Measurements from ENCODE around the gene MORC3. TPM values are rescaled to one million over a fixed set of nuclear protein-coding genes. Genes with fewer than 3 reads are reported as not detected.

The MORC3 gene
- total RNA-seq, 4 donors from 2014 or later: 39.3 to 64.3 (median 40.5) TPM

DNA sequence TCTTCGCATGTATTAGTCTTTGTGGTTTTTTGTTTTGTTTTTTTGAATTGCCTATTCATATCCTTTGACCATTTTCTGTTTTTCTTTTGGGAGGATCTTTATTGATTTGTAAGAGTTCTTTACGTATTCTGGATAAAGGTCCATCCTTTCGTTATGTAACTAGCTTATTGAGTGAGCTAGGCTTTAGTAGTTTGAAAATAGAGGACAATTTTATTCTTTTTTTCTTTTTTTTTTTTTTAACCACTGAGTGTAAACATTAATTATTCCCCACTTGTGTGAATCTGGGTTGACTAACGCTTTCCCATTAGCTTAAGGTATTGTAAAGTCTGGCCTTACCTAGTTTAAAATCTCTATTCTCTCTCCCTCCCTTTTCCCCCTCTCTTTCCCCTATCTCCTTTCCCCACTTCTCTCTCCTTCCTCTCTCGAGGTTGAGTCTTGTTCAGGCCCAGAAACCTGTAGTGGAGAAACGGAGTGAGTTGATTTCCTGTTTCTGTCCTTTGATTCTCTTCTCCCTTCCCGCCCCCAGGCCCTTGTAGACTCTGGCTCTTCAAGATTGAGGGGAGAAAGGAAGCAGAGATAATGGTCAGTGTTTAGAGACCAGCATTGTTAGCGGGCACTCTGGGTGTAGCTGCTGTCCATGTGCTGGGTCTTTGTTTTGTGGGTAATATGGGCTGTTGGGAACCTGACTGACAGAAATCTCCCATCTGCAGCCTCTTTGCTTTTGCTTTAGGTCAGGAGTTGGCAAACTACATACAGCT lies 1.5 kb downstream of the MORC3 start:
- no peak for DNase-seq (ENCODE audit: low spot score in 2 of 2)
- 4 to 6% methylated on average over 8 of the region's 8 CpGs for WGBS, 2 donors
- H3K27ac ChIP-seq: peak overlapping the region; percentile 93 to 98 (median 96)
- TF ChIP-seq, protein P1, sequence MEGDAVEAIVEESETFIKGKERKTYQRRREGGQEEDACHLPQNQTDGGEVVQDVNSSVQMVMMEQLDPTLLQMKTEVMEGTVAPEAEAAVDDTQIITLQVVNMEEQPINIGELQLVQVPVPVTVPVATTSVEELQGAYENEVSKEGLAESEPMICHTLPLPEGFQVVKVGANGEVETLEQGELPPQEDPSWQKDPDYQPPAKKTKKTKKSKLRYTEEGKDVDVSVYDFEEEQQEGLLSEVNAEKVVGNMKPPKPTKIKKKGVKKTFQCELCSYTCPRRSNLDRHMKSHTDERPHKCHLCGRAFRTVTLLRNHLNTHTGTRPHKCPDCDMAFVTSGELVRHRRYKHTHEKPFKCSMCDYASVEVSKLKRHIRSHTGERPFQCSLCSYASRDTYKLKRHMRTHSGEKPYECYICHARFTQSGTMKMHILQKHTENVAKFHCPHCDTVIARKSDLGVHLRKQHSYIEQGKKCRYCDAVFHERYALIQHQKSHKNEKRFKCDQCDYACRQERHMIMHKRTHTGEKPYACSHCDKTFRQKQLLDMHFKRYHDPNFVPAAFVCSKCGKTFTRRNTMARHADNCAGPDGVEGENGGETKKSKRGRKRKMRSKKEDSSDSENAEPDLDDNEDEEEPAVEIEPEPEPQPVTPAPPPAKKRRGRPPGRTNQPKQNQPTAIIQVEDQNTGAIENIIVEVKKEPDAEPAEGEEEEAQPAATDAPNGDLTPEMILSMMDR (IDR thresholded peaks at IDR 0.05): no peak
- TF ChIP-seq POLR2A (IDR thresholded peaks at IDR 0.05) (no peak), EP300 (IDR thresholded peaks at IDR 0.05) (no peak)
- no peaks in the 10 kb centered on the region for H3K27me3 ChIP-seq
- peak overlapping the region; percentile 72 to 91 (median 79) for H3K4me3 ChIP-seq
- peaks cover 0 to 45% (median 16%) of the 10 kb centered on the region in 4 donors for H3K4me1 ChIP-seq
- no peaks in the 10 kb centered on the region for H3K9me3 ChIP-seq
- peaks cover 0 to 18% (median 0%) of the 10 kb centered on the region in 3 donors for H3K36me3 ChIP-seq

DNA sequence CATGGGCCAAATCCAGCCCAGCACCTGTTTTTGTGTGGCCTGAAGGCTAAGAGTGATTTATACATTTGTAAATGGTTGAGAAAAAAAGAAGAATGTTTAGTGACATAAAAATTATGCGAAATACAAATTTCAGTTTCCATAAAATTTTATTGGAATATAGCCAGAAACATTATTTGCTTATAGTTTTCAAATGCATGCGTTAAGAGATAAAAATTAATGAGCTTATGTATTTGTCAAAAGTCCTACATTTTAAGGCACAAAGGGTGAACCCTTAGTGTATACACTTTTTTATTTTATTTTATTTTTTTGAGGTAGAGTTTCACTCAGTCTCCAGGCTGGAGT lies 2.1 kb downstream of the MORC3 start:
- Histone ChIP-seq H3K4me1 (peaks cover 0 to 45% (median 16%) of the 10 kb centered on the region in 4 donors), H3K4me3 (peak overlapping the region in 3 of 4 donors; percentile 72 to 91 (median 75)), H3K9me3 (no peaks in the 10 kb centered on the region), H3K27ac (peak overlapping the region in 3 of 4 donors; percentile 95 to 98 (median 97)), H3K36me3 (peaks cover 0 to 18% (median 0%) of the 10 kb centered on the region in 3 donors), H3K27me3 (no peaks in the 10 kb centered on the region)
- whole genome bisulfite sequencing, 2 donors: 64 to 69% methylated on average over 2 of the region's 2 CpGs
- DNase-seq (ENCODE audit: low spot score in 2 of 2): no peak
- TF ChIP-seq POLR2A (IDR thresholded peaks at IDR 0.05) (no peak), EP300 (IDR thresholded peaks at IDR 0.05) (no peak)
- TF ChIP-seq, protein P1 (IDR thresholded peaks at IDR 0.05): no peak

DNA sequence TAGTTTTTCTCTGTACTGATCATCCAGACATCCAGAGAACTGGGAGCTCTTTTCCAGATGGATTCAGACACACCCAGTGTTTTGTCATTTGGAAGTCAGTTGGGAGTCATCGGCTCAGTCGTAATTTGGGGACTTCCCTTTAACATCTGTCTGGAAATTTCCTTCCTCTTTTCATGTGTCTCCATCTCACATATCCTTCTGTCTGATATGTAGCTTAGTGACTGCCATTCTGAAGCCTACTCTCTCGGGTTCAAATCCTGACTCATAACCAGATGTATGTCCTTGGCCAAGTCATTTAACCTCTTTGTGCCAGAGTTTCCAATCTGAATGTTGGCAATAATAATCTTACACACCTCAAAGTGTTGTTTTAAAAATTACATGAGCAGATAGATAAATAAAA lies 3.0 kb downstream of the MORC3 start:
- no peak for TF ChIP-seq EP300 (IDR thresholded peaks at IDR 0.05)
- no peak for TF ChIP-seq POLR2A (IDR thresholded peaks at IDR 0.05)
- TF ChIP-seq, protein P1 (IDR thresholded peaks at IDR 0.05): no peak
- Histone ChIP-seq H3K4me3 (no peak overlapping the region), H3K36me3 (peaks cover 0 to 18% (median 0%) of the 10 kb centered on the region in 3 donors), H3K27ac (peak overlapping the region in 3 of 4 donors; percentile 95 to 98 (median 97)), H3K4me1 (peaks cover 0 to 54% (median 22%) of the 10 kb centered on the region in 4 donors), H3K9me3 (no peaks in the 10 kb centered on the region), H3K27me3 (no peaks in the 10 kb centered on the region)
- 19 to 26% methylated on average over 3 of the region's 3 CpGs for WGBS, 2 donors
- DNase-seq (ENCODE audit: low spot score in 2 of 2): no peak

DNA sequence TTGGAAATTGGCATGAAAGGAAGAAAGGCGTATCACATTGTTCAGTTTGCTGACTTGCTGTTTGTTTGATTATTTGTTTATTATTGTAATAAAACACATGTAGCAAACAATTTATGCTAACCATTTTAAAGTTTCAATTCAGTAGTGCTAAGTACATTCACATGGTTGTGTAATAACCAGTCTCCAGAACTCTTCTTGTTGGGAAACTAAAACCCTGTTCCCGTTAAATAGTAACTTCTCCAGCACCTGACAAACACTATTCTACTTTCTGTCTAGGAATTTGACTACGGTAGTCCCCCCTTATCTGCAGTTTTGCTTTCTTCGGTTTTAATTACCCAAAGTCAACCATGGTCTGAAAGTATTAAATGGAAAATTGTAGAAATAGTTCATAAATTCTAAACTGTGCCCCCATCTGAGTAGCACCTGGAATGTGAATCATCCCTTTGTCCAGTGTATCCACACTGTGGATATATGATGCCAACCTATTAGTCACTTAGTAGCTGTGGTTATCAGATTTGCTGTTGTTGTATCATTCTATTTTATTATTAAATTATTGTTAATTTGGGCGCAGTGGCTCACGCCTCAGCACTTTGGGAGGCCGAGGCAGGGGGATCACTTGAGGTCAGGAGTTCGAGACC lies 5.5 kb downstream of the MORC3 start:
- H3K36me3 ChIP-seq: peaks cover 0 to 18% (median 0%) of the 10 kb centered on the region in 3 donors
- no peak overlapping the region for H3K4me3 ChIP-seq
- DNase-seq (ENCODE audit: low spot score in 2 of 2): no peak
- H3K27ac ChIP-seq: peak overlapping the region in 1 of 4 donors; percentile 37
- 86 to 90% methylated on average over 8 of the region's 8 CpGs for WGBS, 2 donors
- TF ChIP-seq EP300 (IDR thresholded peaks at IDR 0.05) (no peak), POLR2A (IDR thresholded peaks at IDR 0.05) (no peak)
- TF ChIP-seq, protein P1 (IDR thresholded peaks at IDR 0.05): no peak
- peaks cover 0 to 73% (median 35%) of the 10 kb centered on the region in 4 donors for H3K4me1 ChIP-seq
- no peaks in the 10 kb centered on the region for H3K9me3 ChIP-seq
- no peaks in the 10 kb centered on the region for H3K27me3 ChIP-seq

DNA sequence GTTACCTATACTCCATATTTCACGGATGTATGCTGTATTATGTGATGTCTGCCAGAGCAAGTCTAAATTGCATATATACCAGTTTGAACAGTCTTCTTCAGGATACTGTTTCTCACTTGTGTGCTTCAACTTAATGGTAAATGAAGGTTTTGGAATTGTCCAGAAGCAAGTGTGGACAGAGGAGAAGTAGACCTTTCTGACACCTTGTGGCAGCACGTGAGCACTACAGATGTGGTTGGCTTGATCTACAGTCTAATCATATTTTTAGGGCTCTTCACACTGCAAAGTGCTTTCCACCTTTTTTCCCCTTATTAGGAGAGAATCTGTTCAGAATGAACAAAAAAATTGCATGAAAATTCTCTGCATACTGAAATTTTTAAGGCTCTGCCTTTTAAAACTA lies 10.9 kb downstream of the MORC3 start:
- no peak for TF ChIP-seq EP300 (IDR thresholded peaks at IDR 0.05)
- TF ChIP-seq, protein P1 (IDR thresholded peaks at IDR 0.05): peak; percentile 48 to 67 (median 57)
- Histone ChIP-seq H3K9me3 (no peaks in the 10 kb centered on the region), H3K36me3 (peaks cover 0 to 22% (median 0%) of the 10 kb centered on the region in 3 donors), H3K27ac (no peak overlapping the region), H3K4me1 (peaks cover 0 to 58% (median 28%) of the 10 kb centered on the region in 4 donors), H3K27me3 (no peaks in the 10 kb centered on the region), H3K4me3 (no peak overlapping the region)
- peak in 1 of 2 donors; percentile 44 for DNase-seq (ENCODE audit: low spot score in 2 of 2)
- 67 to 70% methylated on average over 2 of the region's 2 CpGs for WGBS, 2 donors

Measured in tibial nerve (tissue), 4 donors.